GM21381 (cell line): ENCODE results near the gene ADIRF.
"Not testable (repeated sequence)": the region's sequence is repeated elsewhere in the genome, so short reads cannot be mapped to it uniquely, and the experiment has no call there.

ENCODE experiments used
- ATAC-seq: cut with Tn5 transposase; IDR thresholded peaks from one replicate; pipeline ENCODE4 v1.9.1; 2021; ENCODE audit warnings: mild to moderate bottlenecking, moderate library complexity; ENCODE audit not compliant: unreplicated experiment

ADIRF gene

DNA sequence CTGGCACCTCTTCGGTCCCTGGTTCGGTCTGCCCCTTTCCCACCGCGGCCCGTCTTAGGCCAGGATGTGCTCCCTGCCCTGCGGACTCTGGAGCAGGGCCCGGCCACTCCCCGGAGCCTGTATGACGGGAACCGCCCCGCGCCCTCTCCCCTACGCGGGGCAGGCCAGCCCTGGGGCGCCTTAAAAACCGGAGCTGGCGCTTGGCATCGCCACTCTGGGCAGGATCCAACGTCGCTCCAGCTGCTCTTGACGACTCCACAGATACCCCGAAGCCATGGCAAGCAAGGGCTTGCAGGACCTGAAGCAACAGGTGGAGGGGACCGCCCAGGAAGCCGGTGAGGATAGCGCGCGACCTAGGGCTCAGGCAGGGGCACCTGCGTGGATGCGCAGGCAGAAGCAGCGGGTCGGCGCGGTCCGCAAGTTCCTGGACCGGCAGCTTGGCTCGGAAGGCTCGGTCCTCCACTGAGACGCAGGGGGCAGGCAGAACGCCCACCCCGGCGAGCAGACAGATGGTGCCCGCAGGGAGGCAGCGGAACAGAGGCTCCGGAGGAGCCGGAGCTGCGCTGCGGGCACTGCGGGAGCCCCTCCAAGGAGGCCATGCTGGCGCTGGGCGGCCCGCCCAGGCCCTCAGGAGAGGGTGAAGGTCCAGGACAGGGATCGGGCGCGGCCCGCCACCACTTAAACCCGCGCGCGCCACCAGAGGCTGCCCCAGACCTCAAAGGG lies at the start of gene ADIRF:
Gene ADIRF, plus strand, starts transcription at position 212 of the 723 bp plus-strand sequence. Its CDS starts 63 bp downstream, at position 275.
- no peak for ATAC-seq

DNA sequence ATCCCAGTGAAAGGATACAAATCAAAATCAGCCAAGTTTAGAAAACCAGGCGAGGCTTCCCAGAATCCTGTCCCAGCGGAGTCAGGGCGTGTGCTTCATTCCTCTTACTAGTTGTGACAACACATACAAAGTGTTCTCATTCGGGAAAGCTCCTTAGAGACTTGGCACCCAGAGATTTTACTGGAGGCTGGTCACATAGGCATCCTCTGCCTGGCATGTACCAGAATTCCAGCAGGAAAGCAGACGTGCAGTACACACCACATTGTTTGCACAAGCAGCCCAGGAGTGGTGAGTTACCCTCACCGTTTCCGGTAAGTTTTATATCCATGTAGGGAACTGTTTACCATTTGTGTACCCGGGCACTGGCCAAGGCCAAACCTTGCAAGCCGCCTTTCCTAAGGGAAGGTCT lies 45.7 kb upstream of the ADIRF start:
- no peak for ATAC-seq

DNA sequence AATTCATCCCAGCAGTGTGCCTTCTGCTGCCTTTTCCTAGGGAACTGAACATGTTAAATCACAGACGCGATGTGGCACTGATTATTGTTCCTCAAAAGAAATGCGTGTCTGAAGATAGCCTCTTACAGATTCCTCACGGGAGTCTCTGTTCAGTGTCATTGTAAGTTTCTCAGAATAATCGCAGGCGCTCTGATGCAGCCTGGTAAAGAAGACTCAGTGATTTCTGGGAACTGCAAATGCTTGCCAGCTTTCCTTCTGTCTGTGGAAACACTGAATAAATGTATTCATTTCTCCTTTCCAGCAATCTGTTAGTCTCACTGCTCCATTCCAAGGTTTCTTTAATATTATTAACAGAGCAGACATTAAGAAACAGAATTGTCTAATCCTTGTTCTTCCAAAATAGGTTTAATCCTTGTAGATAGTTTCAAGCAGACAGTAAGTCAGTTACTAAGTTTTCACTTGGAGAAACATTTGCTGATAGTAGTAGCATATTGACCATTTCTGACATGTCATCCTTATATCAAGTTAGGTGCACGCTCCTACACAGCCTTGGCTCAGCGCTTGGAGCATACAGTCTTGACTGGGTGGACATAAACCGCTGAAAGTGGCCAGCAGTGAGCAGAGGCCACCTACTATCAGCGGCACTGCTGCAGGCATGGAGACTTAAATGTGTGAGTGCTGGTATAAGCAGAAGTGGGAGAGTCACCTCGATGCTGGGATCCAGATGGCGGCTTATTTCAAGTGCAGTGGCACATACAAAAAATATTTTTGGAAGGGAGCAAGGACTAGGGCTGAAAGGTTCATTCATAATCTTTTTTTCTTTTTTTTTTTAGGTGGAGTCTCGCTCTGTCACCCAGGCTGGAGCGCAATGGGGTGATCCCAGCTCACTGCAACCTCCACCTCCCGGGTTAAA lies 38.6 kb upstream of the ADIRF start:
- no peak for ATAC-seq

DNA sequence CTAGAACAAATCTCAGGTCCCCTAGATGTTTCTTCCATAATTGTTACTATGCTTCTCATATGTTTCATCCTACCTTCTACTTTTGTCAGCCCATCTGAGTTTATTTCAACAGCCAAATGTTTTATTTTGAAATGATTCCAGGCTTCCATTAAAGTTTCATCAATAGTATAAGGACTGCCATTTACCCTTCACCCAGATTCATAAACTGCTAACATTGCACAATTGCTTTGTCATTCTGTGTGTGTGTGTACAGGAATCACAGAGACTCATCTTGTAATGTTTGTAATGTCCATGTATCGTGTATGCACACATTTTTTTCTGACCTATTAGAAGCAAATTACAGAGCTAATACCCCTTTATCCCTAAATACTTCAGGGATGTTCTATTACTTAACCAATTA lies 36.4 kb upstream of the ADIRF start:
- no peak for ATAC-seq

DNA sequence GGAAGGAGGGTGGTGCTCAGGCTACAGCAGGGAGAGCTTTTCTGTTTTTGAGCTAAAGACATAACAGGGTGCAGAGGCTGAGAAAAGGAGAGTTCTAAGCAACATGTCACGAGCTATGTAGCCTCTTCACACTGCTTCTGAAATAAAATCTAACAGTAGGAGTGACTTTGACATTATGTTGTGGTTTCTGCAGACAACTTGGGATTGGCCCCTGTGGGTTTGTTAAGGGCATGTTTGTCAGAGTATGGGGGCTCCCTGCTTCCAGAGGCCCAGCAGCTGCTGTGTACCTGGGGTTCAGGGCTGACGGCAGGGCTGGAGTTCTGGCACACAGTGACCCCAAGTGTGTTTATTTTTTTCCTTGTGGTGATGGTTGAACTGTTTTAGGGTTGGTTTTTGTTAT lies 35.6 kb upstream of the ADIRF start:
- no peak for ATAC-seq

DNA sequence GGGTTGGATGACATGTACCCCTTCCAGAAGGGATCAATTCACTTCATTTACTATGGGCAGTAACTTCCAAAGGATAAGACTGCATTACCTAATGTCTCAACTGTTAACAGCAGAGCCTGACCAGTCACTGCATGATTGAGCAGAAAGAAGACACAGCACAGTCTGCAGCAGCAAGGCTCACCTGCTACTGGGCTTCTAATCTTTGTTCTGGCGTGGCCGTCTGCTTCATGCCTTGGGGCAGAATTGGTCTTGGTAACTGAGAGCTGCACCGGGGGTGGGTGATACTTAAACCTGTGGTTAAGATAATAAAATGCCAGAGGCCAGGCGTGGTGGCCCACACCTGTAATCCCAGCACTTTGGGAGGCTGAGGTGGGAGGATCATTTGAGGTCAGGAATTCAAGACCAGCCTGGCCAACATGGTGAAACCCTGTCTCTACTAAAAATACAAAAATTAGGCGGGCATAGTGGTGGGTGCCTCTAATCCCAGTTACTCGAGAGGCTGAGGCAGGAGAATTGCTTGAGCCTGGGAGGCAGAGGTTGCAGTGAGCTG lies 34.0 kb upstream of the ADIRF start:
- ATAC-seq, result not testable (repeated sequence)

DNA sequence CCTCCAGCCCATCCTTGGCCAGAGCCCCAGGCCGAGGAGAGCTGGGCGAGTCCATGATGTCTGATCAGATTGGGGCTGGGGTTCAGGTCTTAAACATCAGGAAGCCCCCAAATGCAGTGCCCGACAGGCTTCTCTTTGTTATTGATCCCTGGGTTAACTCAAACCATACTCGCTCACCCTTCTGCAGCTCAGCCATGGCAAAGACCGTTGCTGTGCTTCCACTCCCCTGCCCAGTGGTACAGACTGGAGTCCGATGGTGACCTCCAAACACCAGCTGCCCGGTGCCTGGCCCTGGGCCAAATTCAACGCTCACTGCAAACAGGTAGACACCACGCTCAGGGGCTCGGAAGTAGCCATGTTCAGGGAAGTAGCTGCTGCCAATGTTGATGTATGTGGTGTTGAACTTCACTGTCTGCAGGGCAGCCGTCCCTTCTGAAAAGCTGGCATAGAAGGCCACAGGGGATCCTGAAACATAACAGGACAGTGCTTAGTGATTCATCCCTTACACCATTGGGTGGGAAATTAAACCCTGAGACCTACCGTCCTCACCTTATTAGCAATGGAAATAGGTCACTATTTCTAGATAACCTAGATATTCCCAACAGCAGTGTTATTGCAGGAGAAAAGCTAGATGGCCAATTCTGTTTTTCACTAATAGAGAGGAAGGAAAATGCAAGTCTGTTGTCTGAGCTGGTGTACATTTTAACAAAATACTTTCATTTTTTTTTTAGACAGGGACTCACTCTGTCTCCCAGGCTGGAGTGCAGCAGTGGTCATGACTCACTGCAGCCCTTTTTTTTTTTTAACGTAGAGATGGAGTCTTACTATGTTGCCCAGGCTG lies 31.4 kb upstream of the ADIRF start:
- no peak for ATAC-seq

DNA sequence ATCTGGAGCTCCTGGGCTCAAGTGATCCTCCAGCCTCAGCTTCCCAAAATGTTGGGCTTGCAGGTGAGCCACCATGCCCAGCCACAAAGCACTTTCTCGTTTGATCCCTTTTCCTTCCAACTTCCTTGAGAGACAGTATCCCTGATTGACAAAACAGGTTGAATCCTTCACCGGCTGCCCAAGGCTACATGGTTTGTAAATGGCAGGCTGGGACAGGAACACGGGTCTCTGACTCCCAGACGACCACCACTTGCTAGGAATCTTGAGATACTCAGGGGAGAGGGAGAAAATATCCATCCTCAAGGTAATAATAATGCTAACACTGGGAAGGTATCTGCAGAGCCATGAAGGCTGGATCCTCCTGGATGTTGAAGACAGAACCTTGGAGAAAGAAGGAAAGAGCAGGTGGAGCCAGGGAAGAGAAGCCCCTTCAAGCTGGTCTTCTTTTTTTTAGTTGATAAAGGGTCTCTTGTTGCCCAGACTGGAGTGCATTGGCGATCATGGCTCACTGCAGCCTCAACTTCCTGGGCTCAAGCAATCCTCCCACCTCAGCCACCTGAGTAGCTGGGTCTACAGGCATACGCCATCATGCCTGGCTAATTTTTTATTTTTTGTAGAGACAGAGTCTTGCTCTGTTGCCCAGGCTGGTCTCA lies 30.7 kb upstream of the ADIRF start:
- no peak for ATAC-seq

DNA sequence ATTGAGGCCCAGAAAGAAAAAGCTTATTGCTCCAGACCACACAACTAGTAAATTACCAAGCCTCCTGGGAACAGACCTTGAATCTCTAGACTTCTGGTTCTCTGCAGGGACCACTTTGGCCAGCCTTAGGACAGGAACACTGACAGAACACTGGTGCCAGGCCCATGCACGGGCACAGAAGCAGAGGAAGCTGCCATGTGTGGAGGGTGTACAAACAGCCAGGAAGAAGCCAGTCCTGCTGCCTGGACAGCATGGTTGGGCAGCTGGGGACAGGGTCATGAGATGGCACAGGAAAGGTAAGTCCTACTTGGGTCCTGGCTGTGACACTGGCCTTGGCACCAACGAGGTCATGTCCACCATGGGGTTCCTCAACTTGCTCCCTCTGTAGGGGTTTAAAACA lies 30.0 kb upstream of the ADIRF start:
- ATAC-seq, result no peak

DNA sequence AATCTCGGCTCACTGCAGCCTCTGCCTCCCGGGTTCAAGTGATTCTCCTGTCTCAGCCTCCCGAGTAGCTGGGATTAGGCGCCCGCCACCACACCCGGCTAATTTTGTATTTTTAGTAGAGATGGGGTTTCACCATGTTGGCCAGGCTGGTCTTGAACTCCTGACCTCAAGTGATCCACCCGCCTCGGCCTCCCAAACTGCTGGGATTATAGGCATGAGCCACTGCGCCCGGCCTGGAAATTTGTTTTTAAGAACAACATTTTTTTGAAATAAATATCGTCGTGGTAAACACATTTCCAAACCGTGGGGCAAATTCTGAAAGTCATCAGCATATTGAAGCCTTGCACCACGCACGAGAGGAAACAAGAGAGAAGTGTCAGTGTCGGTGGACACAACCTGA lies 28.2 kb upstream of the ADIRF start:
- not testable (repeated sequence) for ATAC-seq

DNA sequence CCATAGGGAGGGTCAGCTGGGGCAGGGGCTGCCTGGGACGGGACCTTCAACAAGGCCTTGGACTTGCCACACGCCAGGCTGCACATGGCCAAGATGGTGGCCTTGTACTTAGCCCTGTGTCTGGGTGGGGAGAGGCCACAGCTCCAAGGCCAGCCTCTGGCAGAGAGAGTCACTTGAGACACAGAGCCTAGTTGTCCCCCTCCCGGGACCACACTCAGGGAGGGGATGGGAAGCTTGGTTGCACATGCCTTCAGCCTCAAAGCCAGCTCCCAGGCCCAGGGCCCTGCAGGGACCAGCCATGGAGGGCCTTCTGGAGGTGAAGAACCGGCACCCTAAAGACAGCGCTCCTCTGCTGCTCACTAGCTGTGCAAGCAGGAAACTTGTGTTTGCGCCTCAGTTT lies 27.6 kb upstream of the ADIRF start:
- ATAC-seq, result no peak

DNA sequence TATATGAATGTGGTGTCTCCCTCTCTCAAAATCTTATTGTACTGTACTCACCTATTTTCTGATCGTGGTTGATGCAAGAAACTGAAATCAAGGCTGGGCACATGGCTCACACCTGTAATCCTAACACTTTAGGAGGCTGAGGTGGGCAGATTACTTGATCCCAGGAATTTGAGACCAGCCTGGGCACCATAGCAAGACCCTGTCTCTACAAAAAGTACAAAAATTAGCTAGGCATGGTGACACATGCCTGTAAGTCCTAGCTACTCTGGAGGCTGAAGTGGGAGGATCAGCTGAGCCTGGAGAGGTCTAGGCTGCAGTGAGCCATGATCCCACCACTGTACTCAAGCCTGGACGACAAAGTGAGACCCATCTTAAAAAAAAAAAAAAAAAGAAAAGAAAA lies 26.9 kb upstream of the ADIRF start:
- no peak for ATAC-seq

DNA sequence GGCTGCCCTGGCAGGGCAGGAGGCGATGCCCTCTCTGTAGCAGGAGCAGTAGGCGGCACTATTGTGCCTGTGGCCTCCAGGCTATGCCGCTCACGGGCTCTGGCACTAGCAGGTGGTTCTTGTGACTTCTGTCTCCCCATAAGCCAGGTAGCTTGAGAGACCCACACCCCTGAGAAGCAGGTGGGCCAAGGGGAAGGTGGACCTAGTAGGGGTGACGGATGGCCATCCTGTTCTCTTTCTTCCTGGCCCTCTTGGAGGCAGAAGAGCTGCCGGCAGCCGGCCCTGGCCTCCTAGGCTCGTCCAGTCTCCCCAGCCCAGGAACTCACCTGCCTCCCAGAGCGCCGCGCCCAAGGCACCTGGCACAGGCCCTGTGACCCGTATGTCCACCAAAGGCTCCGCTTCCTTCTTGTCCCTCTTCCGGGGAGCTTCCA lies 26.3 kb upstream of the ADIRF start:
- ATAC-seq, result no peak

DNA sequence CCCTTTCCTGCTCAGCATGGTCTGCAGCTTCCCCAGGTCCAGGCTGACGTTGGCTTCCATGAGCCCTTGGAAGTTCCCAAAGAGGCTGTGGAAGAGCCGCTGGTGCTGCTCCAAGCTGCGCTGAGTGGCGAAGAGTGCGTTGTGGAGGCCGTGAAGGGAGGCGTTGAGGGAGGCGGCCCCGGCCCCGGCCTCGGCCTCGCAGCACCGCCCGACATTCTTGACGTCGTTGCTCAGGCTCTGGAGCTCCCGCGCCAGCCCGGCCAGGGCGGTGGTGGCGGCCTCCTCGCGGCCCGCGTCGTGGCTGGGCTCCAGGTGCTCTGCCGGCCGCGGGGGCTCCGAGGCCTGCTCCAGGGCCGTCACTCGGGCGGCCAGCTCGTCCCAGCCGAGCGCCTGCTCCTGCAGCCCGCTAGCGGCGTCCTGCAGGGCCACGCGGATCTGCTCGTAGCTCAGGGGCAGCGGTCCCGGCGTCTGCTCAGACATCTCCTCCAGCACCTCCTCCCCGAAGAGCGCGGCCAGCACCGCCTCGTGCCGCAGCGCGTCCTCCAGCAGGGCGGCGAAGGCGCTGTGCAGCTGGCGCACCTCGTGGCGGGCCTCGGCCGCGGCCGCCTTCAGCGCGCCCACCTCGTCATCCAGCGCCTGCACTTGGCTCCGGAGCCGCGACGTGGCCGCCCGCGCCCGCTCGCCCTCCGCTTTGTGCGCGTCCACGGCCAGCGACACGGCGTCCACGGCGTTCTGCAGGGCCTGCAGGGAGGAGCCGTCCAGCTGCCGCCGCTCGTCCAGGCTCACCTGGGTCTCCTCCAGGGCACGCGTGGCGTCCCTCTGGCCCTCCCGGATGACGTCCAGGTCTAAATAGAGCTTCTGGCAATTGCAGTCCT lies 25.6 kb upstream of the ADIRF start:
- ATAC-seq, result no peak

DNA sequence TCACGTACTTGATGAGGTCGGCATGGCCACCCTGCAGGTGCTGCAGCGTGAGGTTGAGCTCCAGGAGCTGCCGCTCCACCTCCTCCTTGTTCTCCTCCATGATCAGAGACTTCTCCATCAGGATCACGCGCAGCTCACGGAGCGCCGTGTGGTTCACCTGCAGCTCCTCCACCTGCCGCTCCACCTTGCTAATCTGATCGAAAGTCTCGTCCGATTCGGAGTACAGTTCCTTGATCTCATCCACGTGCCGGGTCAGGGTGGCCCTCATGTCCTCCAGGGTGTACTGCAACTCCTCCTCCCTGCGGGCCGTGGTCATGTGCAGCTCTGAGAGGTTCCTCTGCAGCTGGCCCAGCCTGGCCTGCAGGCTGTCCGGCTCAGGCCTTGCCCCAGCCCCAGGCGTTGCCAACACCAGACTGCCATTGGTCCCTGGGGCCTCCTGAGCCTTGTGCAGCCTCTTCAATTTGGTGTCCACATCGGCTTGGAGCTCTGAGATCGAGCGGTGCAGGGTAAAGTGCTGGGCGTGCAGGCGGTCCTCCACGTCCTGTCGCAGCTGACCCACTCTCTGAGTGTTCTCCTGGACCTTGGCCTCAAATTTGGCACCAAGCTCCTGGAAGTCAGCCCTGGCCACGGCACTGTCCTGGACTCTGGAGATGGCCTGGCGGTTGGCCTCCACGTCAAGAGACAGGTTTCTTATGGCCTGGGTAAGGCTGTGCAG lies 24.8 kb upstream of the ADIRF start:
- ATAC-seq, result no peak

DNA sequence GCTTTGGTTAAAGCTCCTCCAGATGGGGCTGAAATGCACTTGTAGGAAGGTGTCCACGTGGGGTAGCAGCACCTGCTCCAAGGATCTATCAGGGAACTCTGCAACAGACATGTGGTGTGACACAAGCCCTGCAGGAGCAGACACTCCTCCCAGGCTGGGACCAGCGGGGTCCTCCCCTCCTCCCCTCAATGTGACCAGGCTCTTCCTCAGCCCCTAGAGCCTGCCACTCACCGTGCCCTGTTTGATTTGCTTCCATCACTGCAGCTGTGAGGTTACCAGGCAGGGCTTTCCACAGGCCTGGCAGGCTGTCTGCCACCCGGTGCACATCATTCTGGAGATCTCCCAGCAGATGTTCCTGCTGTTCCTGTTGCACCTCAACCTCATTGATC lies 24.3 kb upstream of the ADIRF start:
- ATAC-seq, result no peak

DNA sequence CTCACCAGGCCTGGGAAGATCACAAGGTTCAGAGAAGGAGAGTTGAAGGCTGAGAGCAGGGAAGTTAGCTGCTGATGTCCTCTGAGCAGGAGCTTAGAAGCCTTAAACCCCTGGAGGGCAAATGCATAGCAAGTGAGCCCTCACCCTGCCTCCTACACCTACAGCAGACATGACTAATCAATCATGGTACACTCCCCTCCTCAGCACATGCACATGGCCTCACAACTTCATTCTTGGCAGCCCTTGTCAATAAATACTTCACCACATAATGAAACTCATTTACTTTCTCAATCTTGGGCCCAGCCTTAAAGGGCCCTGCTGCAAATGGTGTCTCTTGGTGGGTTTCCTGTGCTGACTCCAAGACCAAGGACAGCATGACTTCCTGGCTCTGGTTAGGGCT lies 23.8 kb upstream of the ADIRF start:
- no peak for ATAC-seq

DNA sequence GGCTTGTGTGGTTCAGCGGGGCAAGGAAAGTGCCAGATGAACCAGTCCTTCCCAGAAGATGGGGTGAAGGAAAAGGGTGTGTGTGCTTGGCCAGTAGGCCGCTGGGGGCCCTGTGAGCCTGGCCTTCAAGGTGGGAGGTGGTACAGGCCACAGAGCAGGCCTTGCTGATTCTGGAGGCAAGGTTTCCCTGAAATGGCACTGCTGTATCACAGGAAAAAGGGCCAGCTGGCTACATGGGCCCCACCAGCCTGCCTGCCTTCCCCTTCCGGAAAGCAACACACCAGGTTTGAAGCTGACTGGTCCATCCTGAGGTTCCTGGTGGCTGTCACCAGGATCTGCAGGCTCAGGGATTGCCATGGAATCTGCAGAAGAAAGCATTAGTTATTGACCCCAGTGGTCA lies 23.4 kb upstream of the ADIRF start:
- no peak for ATAC-seq
